ENCODE results near the gene TLCD3B. TPM values are rescaled to one million over a fixed set of nuclear protein-coding genes. Genes with fewer than 3 reads are reported as not detected.

The TLCD3B gene
- total RNA-seq, 1 experiment from 2014 or later, result 20.9 TPM

DNA sequence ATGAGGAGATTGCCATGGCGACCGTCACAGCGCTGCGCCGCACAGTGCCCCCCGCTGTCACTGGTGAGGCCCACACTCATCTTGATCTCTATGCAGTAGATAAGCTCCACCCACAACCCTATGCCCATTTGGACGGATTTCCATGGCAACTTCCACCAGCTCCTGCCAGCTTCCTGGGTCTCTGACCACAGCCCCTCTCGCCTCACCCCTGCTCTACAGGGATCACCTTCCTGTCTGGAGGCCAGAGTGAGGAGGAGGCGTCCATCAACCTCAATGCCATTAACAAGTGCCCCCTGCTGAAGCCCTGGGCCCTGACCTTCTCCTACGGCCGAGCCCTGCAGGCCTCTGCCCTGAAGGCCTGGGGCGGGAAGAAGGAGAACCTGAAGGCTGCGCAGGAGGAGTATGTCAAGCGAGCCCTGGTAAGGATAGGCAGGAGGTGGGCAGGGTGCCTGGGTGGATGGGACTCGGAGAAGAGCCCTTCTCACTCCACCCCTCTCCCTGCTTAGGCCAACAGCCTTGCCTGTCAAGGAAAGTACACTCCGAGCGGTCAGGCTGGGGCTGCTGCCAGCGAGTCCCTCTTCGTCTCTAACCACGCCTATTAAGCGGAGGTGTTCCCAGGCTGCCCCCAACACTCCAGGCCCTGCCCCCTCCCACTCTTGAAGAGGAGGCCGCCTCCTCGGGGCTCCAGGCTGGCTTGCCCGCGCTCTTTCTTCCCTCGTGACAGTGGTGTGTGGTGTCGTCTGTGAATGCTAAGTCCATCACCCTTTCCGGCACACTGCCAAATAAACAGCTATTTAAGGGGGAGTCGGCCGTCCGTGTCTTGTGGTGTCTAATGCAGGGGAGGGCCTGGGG is 38.8 kb upstream of the TLCD3B start:
- TF ChIP-seq, protein P1, sequence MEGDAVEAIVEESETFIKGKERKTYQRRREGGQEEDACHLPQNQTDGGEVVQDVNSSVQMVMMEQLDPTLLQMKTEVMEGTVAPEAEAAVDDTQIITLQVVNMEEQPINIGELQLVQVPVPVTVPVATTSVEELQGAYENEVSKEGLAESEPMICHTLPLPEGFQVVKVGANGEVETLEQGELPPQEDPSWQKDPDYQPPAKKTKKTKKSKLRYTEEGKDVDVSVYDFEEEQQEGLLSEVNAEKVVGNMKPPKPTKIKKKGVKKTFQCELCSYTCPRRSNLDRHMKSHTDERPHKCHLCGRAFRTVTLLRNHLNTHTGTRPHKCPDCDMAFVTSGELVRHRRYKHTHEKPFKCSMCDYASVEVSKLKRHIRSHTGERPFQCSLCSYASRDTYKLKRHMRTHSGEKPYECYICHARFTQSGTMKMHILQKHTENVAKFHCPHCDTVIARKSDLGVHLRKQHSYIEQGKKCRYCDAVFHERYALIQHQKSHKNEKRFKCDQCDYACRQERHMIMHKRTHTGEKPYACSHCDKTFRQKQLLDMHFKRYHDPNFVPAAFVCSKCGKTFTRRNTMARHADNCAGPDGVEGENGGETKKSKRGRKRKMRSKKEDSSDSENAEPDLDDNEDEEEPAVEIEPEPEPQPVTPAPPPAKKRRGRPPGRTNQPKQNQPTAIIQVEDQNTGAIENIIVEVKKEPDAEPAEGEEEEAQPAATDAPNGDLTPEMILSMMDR (conservative IDR thresholded peaks at IDR 0.05), result no peak
- H3K36me3 Mint-ChIP-seq (ENCODE audit: insufficient read depth in 1 of 3, low read depth in 3 of 3), result peaks cover 51 to 72% (median 58%) of the 10 kb centered on the region in 3 experiments
- no peak overlapping the region for H3K27ac ChIP-seq (ENCODE audit: insufficient read length, low read depth, low read length)
- H2BK5ac ChIP-seq (ENCODE audit: insufficient read length, low read length), result no peak overlapping the region
- H4K5ac ChIP-seq (ENCODE audit: insufficient read length, low read depth, low read length), result no peak overlapping the region
- H2BK120ac ChIP-seq (ENCODE audit: low read depth, low read length, poor library complexity, severe bottlenecking), result no peak overlapping the region
- no peak overlapping the region for H2BK15ac ChIP-seq (ENCODE audit: low read depth, low read length)
- H4K20me1 ChIP-seq (ENCODE audit: control insufficient read depth, insufficient read depth, insufficient read length), result no peaks in the 10 kb centered on the region
- peaks cover 12% of the 10 kb centered on the region; the same call in 1 of the 2 replicates for H3K79me2 ChIP-seq (ENCODE audit: insufficient read depth, low read length)
- no peak overlapping the region for H3K9ac ChIP-seq (ENCODE audit: extremely low read depth, insufficient read length, low read length)
- no peak overlapping the region for H4K91ac ChIP-seq (ENCODE audit: insufficient read length, low read depth, low read length)
- peaks cover 12 to 24% of the 10 kb centered on the region in 2 experiments for H3K4me1 Mint-ChIP-seq
- H3K14ac ChIP-seq (ENCODE audit: insufficient read depth, low read length), result no peak overlapping the region
- H2AK5ac ChIP-seq (ENCODE audit: insufficient read length, low read length), result no peak overlapping the region
- no peak overlapping the region for H3K4ac ChIP-seq (ENCODE audit: low read depth, low read length)
- H2AFZ ChIP-seq (ENCODE audit: low read length), result no peak overlapping the region
- H3K27me3 Mint-ChIP-seq (ENCODE audit: low read depth), result no peaks in the 10 kb centered on the region; the same call in 1 of the 2 replicates
- peak overlapping the region in 1 of 3 experiments; percentile 70; a peak in 1 of 7 replicates for H3K27ac Mint-ChIP-seq
- H3K4me1 ChIP-seq (ENCODE audit: insufficient read depth, low read length), result no peaks in the 10 kb centered on the region; the same call in 1 of the 2 replicates
- H3K56ac ChIP-seq (ENCODE audit: insufficient read length, low read depth, low read length), result no peak overlapping the region
- DNase-seq, result no peak
- no peak overlapping the region for H2BK20ac ChIP-seq (ENCODE audit: low read depth, low read length, poor library complexity, severe bottlenecking)
- no peak overlapping the region for H2BK12ac ChIP-seq (ENCODE audit: insufficient read length, low read depth, low read length)
- peak overlapping the region in 1 of 2 experiments; percentile 23; a peak in 1 of 5 replicates for H3K4me3 Mint-ChIP-seq
- H3K18ac ChIP-seq (ENCODE audit: insufficient read length, low read depth, low read length), result no peak overlapping the region
- no peak overlapping the region for H4K8ac ChIP-seq (replicated peaks; ENCODE audit: insufficient read length, low read depth, low read length)
- H3K9me3 ChIP-seq (ENCODE audit: control insufficient read depth, low read depth, low read length), result no peaks in the 10 kb centered on the region
- no peak overlapping the region for H3T11ph ChIP-seq (ENCODE audit: low read length)
- peaks cover 7% of the 10 kb centered on the region for H3K79me1 ChIP-seq (ENCODE audit: insufficient read depth, low read depth, low read length, poor library complexity, severe bottlenecking)
- no peaks in the 10 kb centered on the region for H3K27me3 ChIP-seq (ENCODE audit: insufficient read depth, low read length)
- no peak overlapping the region for H3K23ac ChIP-seq (ENCODE audit: insufficient read length, low read depth, low read length)
- no peak overlapping the region for H3K4me2 ChIP-seq (ENCODE audit: insufficient read depth, insufficient read length, low read length)
- H3K23me2 ChIP-seq (ENCODE audit: insufficient read length, low read depth, low read length, poor library complexity, severe bottlenecking), result peaks cover 5% of the 10 kb centered on the region
- WGBS (ENCODE audit: extremely low coverage, insufficient read length, low lambda C conversion rate), result no CpG with 5 or more reads among the region's 31 CpGs
- H3K9me3 Mint-ChIP-seq, result no peaks in the 10 kb centered on the region; a peak in 1 of 5 replicates

Measured in H9 (cell line).